HepG2 (cell line): Measurements from ENCODE around the gene RRAS. TPM values are rescaled to one million over a fixed set of nuclear protein-coding genes. Genes with fewer than 3 reads are reported as not detected.

Experiments used
- ATF3 ChIP-seq: sonication (generic); formaldehyde crosslinking; IDR thresholded peaks from 2 replicates; pipeline ENCODE4 v1.4.0; 2020; ENCODE audit warnings: missing genetic modification reagents
- DMAP1 ChIP-seq: IDR thresholded peaks from 2 replicates; pipeline ENCODE4 v1.6.1; 2016
- FOSL2 ChIP-seq: sonication (generic); formaldehyde crosslinking; IDR thresholded peaks from 2 replicates; pipeline ENCODE4 v1.4.0; 2020; ENCODE audit warnings: missing genetic modification reagents
- FOXC1 ChIP-seq: sonication (generic); formaldehyde crosslinking; IDR thresholded peaks from 2 replicates; pipeline ENCODE4 v1.8.0; 2022; ENCODE audit warnings: mild to moderate bottlenecking, missing genetic modification reagents, borderline replicate concordance
- HOXD1 ChIP-seq: sonication (generic); formaldehyde crosslinking; IDR thresholded peaks from 2 replicates; pipeline ENCODE4 v1.5.0; 2020; ENCODE audit warnings: missing genetic modification reagents
- IKZF1 ChIP-seq: fragments of 450-650 bp; IDR thresholded peaks from 2 replicates; pipeline ENCODE4 v1.7.1; 2016
- MYPOP ChIP-seq: sonication (generic); formaldehyde crosslinking; IDR thresholded peaks from 2 replicates; pipeline ENCODE4 v1.8.1; 2023; ENCODE audit warnings: mild to moderate bottlenecking, moderate library complexity, missing genetic modification reagents
- RCOR2 ChIP-seq: IDR thresholded peaks from 2 replicates; pipeline ENCODE4 v1.6.1; 2016; ENCODE audit warnings: missing biosample characterization, missing genetic modification reagents
- SIN3A ChIP-seq: IDR thresholded peaks from 2 replicates; pipeline ENCODE4 v1.6.1; 2011; ENCODE audit warnings: low read depth, mild to moderate bottlenecking, control low read depth, low read length, borderline replicate concordance
- SP5 ChIP-seq: IDR thresholded peaks from 2 replicates; pipeline ENCODE4 v1.6.1; 2016; ENCODE audit warnings: low read depth, borderline replicate concordance
- STAG1 ChIP-seq: sonication (generic); formaldehyde crosslinking; IDR thresholded peaks from 2 replicates; pipeline ENCODE4 v1.4.0; 2020; ENCODE audit warnings: missing genetic modification reagents
- ZFP91 ChIP-seq: sonication (generic); formaldehyde crosslinking; IDR thresholded peaks from 2 replicates; pipeline ENCODE4 v1.9.0; 2022; ENCODE audit warnings: missing genetic modification reagents, mild to moderate bottlenecking, borderline replicate concordance
- ZNF281 ChIP-seq: sonication (generic); formaldehyde crosslinking; IDR thresholded peaks from 2 replicates; pipeline ENCODE4 v1.4.0; 2020; ENCODE audit warnings: missing genetic modification reagents, borderline replicate concordance
- ZNF564 ChIP-seq: sonication (generic); formaldehyde crosslinking; IDR thresholded peaks from 2 replicates; pipeline ENCODE4 v1.8.1; 2023; ENCODE audit warnings: mild to moderate bottlenecking, missing genetic modification reagents
- ZNF646 ChIP-seq: sonication (generic); formaldehyde crosslinking; IDR thresholded peaks from 2 replicates; pipeline ENCODE4 v1.9.0; 2021; ENCODE audit warnings: mild to moderate bottlenecking, missing genetic modification reagents
- ZNF672 ChIP-seq: sonication (generic); formaldehyde crosslinking; IDR thresholded peaks from 2 replicates; pipeline ENCODE4 v1.8.1; 2022; ENCODE audit warnings: missing genetic modification reagents
- ZNF713 ChIP-seq: sonication (generic); formaldehyde crosslinking; IDR thresholded peaks from 2 replicates; pipeline ENCODE4 v1.4.0; 2020; ENCODE audit warnings: mild to moderate bottlenecking, missing genetic modification reagents
- ZNF740 ChIP-seq: sonication (generic); formaldehyde crosslinking; IDR thresholded peaks from 2 replicates; pipeline ENCODE4 v1.4.0; 2020; ENCODE audit warnings: missing genetic modification reagents
- polyA plus RNA-seq, 8 experiments: library from polyadenylated mRNA; depleted of rRNA in 3 of 8; stranded (reverse) in 7 of 8; unstranded in 1 of 8; fragments of >200 nt; fragmentation: Illumina TruSeq in 4 of 8; extraction: Trizol in 4 of 8; gene quantifications; 2 replicates each; pipeline versions ENCODE4 v1.2.1 to v1.2.3, GENCODE V29; 2011 to 2016; ENCODE audit warnings: low read depth in 4 of 8, missing spikeins in 1 of 8, mixed read lengths in 1 of 8; ENCODE audit not compliant: insufficient read depth in 1 of 8
- total RNA-seq, 5 experiments: library from RNA; depleted of rRNA; stranded (reverse); fragments of >200 nt; fragmentation: Illumina TruSeq; extraction: Trizol; gene quantifications; 2 replicates each; pipeline ENCODE4 v1.2.3, GENCODE V29; 2016; ENCODE audit warnings: low read depth in 1 of 5

RRAS gene
- total and polyA plus RNA-seq, 2 of the 13 experiments (the other 11 are each of a cell fraction or from before 2014, with no cell fraction given): 1.5 to 12.0 TPM

- TF ChIP-seq ATF3 (CRISPR knock-in tag) (no peak), SP5 (CRISPR knock-in tag) (no peak), RCOR2 (CRISPR knock-in tag) (no peak), DMAP1 (CRISPR knock-in tag) (no peak), FOSL2 (CRISPR knock-in tag) (no peak), ZNF564 (CRISPR knock-in tag) (no peak), ZFP91 (CRISPR knock-in tag) (no peak), ZNF672 (CRISPR knock-in tag) (no peak), HOXD1 (no peak), FOXC1 (no peak), ZNF646 (no peak), ZNF281 (CRISPR knock-in tag) (peak; percentile 79), SIN3A (no peak), IKZF1 (no peak), MYPOP (CRISPR knock-in tag) (no peak), ZNF740 (CRISPR knock-in tag) (no peak), ZNF713 (CRISPR knock-in tag) (no peak), STAG1 (peak; percentile 52)
Observed at GRCh38 chr19:49677901-49678674, 38.1 kb upstream of the RRAS start (continued).
